LNCAP (cell line): Measurements from ENCODE around the gene BAIAP2.

ENCODE experiments used
- TF ChIP-seq, protein P1 (sequence below): fragments of 450-650 bp; IDR thresholded peaks from 2 replicates; pipeline ENCODE4 v1.5.1; 2017; ENCODE audit warnings: mild to moderate bottlenecking

BAIAP2 gene

DNA sequence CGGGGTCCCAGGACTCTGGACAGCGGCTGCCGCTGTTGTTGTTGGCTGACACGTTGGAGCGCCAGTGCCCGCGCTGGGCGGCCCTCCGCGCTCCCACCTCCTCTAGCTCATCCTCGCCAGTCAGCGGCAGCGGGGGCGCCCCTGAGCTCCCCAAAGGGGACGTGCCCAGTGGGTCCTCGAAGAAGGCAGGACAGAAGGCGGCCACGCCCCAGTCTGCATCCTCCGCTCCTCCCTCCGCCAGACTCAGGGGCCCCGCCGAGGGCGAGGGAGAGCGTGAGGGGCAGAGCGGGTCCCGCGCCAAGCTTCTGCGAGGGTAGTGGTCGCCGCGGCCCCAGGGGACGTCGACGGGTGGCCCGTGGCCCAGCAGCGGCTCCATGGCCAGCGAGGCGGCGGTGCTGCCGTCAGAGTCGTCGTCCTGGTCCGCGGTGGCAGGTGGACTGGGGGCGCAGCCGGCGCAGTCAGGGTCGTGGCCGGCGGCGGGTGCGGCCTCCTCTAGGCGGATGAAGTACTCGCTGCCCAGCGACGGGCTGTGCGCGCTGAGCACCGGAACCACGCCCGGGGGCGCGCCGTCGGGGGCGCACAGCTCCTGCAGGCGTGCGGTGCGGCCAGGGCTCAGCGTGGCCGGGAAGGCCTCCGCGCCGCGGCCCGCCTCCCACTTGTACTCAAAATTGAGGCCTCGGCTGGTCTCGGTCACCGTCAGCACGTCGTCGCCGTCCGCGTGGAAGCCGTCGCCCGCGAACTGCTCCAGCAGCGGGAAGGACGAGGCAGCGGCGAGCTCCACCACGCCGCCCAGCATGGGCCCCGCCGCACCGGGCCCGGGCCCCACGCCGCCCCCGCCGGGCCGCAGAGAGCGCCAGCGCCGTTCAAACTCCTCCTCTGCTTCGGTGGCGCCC is 87.1 kb downstream of the BAIAP2 start:
- TF ChIP-seq, protein P1, sequence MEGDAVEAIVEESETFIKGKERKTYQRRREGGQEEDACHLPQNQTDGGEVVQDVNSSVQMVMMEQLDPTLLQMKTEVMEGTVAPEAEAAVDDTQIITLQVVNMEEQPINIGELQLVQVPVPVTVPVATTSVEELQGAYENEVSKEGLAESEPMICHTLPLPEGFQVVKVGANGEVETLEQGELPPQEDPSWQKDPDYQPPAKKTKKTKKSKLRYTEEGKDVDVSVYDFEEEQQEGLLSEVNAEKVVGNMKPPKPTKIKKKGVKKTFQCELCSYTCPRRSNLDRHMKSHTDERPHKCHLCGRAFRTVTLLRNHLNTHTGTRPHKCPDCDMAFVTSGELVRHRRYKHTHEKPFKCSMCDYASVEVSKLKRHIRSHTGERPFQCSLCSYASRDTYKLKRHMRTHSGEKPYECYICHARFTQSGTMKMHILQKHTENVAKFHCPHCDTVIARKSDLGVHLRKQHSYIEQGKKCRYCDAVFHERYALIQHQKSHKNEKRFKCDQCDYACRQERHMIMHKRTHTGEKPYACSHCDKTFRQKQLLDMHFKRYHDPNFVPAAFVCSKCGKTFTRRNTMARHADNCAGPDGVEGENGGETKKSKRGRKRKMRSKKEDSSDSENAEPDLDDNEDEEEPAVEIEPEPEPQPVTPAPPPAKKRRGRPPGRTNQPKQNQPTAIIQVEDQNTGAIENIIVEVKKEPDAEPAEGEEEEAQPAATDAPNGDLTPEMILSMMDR: no peak

DNA sequence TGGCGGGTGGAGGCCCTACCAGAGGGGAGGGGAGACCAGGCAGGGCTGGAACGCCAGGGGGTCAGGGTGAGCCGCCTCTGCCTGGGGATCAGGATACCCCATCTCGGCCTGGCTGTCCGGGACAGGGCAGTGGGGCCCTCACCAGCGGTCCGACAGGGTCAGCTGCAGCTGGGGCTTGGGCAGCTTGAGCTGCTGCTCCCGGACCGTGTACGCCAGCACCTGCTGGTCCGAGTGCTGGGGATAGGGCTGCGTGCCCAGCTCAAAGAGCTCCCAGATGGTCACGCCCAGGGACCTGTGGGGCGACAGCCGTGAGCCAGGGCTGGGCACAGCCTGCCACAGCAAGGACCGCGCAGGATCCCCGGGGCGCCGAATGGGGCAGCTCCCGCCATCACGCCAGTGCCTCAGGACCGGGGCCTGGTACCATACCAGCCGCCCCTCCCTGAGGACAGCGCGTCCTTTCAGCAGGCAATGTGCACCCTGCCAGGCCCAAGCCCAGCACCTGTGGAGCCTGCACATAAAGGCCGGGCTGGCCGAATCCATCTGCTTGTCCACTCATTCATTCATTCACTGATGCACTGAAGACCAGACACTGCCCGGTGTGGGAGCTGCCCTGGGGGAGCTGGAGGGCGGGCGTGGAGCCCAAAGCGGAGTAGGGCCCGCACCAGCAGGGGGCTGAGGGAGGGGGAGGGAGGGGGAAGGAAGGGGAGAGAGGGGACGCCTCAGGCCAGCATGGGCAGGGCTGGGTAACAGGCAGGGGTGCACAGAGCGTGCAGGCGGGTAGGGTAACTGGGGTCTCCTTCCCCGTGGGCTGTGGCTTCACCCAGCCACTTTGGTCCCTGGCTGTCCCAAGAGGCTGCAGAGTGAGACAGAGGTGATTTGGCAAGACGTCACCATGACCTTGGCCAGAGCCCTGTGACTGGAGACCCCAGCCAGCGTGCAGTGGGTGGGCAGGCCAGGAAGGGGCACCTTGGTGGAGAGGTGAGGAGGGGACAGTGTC is 88.4 kb downstream of the BAIAP2 start:
- TF ChIP-seq, protein P1: no peak

DNA sequence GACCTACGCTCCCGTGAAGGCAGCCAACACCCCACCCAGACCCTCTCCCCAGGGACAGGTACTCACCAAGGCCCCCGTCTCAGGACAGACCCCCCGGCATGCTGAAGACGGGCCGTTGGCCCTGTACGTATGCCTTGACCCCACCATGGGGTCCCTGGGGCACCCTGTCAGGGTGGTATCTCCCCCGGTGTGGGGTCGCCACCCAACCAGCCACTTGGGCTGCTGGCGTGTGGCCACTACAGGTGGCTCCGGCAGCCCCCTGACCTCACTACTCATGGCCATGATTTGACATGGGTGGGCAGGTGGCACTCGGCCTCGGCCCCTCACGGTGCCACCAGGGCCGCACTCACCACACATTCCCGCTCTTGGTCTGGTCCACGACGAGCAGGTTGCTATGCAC is 89.4 kb downstream of the BAIAP2 start:
- TF ChIP-seq, protein P1: no peak

DNA sequence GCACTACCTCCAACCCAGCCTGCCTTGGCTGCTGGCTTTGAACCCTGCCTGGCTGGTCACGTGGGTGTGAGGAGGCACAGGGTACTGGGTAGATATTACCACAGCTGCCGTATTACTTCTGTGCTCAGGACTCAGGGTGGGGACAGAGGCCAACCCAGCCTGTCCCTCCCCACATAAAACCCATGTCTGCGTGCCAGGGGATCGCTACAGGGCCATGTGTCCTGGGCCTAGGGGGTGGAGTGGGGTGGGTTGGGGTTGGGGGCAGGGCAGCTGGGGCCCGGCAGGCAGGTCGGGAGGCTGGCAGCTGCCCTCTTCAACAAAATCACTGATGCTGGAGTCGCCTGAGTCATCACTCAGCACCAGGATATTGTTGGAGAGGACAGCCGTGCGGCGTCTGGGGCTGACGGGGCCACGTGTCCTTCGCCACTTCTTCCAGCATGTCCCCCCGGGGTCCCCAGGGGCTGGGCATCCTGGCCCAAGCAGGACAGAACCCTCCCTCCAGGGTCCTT is 90.7 kb downstream of the BAIAP2 start:
- TF ChIP-seq, protein P1: no peak

DNA sequence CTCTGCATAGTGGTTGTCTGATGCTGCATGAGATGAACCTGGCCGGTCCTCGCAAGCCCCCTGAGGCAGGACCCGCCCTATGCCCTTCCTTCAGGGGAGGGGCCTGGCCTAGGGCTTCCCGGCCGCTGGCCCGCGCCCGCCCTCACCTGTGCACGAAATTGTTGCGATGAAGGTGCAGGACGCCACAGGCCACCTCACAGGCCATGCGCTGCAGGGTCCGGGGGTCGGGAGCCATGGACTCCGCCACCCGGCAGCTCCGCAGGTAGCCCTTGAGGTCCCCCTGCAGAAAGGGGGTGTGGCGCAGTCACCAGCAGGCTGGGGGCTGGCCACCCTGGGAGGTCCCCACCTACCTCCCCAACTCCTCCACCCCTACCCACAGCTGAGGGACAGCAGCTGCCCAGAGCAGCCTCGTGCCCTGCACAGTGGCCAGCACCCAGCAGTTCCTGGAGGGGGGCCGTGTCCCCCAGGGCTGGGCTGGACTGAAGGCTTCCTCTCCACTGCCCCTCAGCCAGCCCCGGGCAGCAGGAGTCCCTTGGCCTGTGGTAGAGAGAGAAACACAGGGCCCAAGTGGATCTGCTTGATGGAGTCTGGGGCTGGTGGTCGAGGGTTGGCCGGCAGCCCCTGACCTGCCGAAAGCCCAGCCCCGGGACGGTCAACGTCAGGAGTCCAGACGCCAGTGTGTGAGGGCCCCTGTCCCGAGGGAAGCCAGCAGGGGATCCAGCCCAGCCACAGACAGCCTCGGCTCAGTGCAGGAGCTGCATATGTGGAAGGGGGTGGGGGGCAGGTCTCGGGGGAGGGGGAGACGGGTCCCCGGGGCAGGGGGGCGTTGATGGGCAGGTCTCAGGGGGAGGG is 91.6 kb downstream of the BAIAP2 start:
- TF ChIP-seq, protein P1: no peak

DNA sequence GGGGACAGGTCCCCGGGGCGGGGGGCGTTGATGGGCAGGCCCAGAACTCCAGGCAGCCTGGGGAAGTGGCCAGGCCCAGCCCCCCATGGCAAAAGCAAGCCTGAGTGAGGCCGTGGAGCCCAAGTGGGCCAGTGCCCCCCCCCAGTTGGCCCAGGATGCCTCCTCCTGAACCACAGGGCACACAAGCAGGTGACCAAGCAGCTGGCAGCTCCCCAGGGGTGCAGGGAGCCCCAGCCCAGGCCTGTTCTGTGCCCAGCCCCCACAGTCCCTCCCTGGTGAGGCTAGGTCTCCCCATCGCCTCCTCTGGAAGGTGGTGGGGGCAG is 92.1 kb downstream of the BAIAP2 start:
- TF ChIP-seq, protein P1: no peak
